Retinal pigment epithelial cell (primary cell): ENCODE results near the gene DNAJC16.

Experiments used
- DNase-seq: peaks from one replicate; pipeline ENCODE4 v3.0.0-alpha.2; 2010; ENCODE audit warnings: low read depth
- H3K4me3 ChIP-seq: 2 replicates; pipeline ENCODE4 v1.5.1; 2011; ENCODE audit warnings: mild to moderate bottlenecking, low read length, control low read depth, moderate library complexity
- TF ChIP-seq, protein P1 (sequence below): conservative IDR thresholded peaks from 2 replicates; pipeline ENCODE4 v1.5.1; 2011; ENCODE audit warnings: low read depth, low read length, control low read depth, inconsistent platforms

The DNAJC16 gene

DNA sequence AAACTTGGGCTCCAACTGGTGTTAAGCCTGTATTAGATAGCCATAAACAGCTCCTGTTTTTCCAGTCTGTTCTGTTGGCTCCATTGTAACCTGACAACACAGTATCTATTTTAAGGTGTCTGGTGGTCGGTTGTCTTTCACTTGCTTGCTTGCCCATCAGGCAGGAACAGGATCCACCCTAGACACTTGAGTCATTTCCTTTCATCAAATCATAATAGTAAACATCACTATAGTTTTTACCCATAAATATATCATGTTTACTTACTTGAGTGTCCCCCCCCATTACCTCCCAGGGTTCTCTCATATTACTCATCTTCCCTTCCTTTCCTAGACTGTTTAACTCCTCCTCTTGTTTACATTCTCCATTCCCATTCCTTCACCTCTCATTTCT, 93.5 kb downstream of the DNAJC16 start:
- DNase-seq = no peak

DNA sequence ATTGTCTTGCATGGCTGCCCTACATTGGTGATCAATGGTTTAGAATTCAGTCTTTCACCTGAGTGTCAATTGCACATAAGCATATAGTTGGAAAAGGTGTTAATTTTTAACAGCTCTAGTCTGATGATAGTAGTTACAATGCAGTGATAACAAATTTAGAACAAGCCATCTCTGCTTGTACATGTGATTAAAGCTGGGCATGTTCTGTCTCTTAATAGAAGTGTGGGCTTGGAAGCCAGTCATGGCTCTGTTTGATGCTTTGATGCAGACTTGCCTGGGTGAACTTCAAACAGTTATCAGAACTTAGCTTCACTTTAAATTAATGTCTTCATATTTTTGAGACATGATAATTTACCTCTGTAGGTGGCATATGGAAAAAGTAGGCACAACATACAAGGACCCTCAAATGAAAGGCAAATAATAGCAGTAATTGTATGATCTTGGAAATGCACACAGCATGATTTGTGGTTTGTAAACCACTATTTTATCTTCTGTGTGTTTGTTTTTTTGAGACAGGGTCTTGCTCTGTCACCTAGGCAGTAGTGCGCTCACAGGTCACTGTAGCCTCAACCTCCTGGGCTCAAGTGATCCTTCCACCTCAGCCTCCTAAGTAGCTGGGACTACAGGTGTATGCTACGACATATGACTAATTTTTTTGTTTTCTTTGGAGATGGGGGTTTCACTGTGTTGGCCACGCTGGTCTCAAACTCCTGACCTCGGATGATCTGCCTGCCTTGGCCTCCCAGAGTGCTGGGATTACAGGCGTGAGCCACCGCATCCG, 94.4 kb downstream of the DNAJC16 start:
- DNase-seq = no peak
- TF ChIP-seq, protein P1, sequence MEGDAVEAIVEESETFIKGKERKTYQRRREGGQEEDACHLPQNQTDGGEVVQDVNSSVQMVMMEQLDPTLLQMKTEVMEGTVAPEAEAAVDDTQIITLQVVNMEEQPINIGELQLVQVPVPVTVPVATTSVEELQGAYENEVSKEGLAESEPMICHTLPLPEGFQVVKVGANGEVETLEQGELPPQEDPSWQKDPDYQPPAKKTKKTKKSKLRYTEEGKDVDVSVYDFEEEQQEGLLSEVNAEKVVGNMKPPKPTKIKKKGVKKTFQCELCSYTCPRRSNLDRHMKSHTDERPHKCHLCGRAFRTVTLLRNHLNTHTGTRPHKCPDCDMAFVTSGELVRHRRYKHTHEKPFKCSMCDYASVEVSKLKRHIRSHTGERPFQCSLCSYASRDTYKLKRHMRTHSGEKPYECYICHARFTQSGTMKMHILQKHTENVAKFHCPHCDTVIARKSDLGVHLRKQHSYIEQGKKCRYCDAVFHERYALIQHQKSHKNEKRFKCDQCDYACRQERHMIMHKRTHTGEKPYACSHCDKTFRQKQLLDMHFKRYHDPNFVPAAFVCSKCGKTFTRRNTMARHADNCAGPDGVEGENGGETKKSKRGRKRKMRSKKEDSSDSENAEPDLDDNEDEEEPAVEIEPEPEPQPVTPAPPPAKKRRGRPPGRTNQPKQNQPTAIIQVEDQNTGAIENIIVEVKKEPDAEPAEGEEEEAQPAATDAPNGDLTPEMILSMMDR = no peak
- no peak overlapping the region for H3K4me3 ChIP-seq

More for the DNA sequence above, 93.5 kb downstream of the DNAJC16 start:
- TF ChIP-seq, protein P1 = no peak
- no peak overlapping the region for H3K4me3 ChIP-seq

GRCh38 chr1:15621975-15622374, 95.3 kb downstream of the DNAJC16 start:
- DNase-seq = no peak
- H3K4me3 ChIP-seq = no peak overlapping the region
- TF ChIP-seq, protein P1 = no peak

- no peak overlapping the region for H3K4me3 ChIP-seq
- TF ChIP-seq, protein P1 = no peak
- no peak for DNase-seq
Measured at GRCh38 chr1:15622712-15623373, 96.2 kb downstream of the DNAJC16 start.

DNA sequence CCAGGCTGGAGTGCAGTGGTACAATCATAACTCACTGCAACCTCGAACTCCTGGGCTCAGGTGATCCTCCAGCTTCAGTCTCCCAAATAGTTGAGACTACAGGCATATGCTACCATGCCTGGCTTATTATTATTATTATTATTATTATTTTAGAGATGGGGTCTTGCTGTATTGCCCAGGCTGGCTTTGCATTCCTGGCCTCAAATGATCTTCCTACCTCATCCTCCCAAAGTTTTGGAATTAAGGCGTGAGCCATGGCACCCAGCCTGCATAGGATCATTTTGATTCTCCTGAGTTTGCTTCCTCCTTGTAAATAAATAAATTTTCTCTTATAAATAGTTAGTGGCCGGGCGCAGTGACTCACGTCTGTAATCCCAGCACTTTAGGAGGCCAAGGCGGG, 96.8 kb downstream of the DNAJC16 start:
- no peak overlapping the region for H3K4me3 ChIP-seq
- TF ChIP-seq, protein P1 = no peak
- DNase-seq = no peak

DNA sequence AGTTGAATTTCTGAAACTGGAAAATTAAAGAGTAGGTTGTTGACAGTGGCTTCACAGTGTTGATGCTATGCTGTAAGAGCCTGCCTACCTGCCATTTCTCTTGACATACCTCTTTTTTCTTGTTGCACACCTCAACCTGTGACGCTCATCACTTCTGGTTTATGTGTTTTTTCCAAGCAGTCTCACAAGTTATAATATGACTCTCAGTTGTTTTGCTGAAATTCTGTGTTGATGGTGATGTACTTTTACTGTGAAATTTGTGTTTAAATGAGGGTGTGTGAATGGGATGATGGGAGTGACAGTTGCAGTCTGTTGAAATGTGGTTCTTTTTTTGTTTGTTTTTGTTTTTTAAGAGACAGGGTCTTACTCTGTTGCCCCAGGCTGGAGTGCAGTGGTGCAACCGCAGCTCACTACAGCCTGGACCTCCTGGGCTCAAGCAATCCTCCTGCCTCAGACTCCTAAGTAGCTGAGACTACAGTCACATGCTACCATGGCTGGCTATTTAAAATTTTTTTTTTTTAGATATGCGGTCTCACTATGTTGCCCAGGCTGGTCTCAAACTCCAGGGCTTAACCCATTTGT, 97.6 kb downstream of the DNAJC16 start:
- H3K4me3 ChIP-seq = no peak overlapping the region
- TF ChIP-seq, protein P1 = no peak
- DNase-seq = no peak
